WTC11 (cell line): ENCODE data around the gene MBOAT2. TPM values are rescaled to one million over a fixed set of nuclear protein-coding genes. Genes with fewer than 3 reads are reported as not detected.

Source experiments
- ATAC-seq: fragments of 200-7000 bp; cut with Tn5 transposase; 2 replicates; pipeline ENCODE4 v1.10.0; 2021; ENCODE audit warnings: mild to moderate bottlenecking, moderate library complexity
- CTCF ChIA-PET: fragments of 300-600 bp; sonication (Branson Sonifier 250); formaldehyde crosslinking; loops from one replicate; lab custom pipeline; 2021; ENCODE audit warnings: antibody characterized with exemption; lab: Charles Lee
- POLR2A ChIA-PET: fragments of 350-600 bp; sonication (Branson Sonifier 250); formaldehyde crosslinking; loops from one replicate; lab custom pipeline; 2021; ENCODE audit warnings: antibody characterized with exemption; lab: Charles Lee
- DNase-seq: peaks from one replicate; pipeline ENCODE4 v3.0.0; 2021; ENCODE audit warnings: low spot score
- H3K27ac Mint-ChIP-seq: 2 replicates; pipeline ENCODE4 v1.8.0; 2021; ENCODE audit warnings: mixed read lengths
- H3K27me3 Mint-ChIP-seq: 2 replicates; pipeline ENCODE4 v1.8.0; 2021; ENCODE audit warnings: low read depth, mild to moderate bottlenecking, moderate library complexity, mixed read lengths
- H3K36me3 Mint-ChIP-seq: 2 replicates; pipeline ENCODE4 v1.8.0; 2021; ENCODE audit warnings: mixed read lengths
- H3K4me1 Mint-ChIP-seq: 2 replicates; pipeline ENCODE4 v1.8.0; 2022; ENCODE audit warnings: mixed read lengths
- H3K4me3 Mint-ChIP-seq: 2 replicates; pipeline ENCODE4 v1.8.0; 2021; ENCODE audit warnings: mild to moderate bottlenecking, moderate library complexity, mixed read lengths
- H3K9me3 Mint-ChIP-seq: 2 replicates; pipeline ENCODE4 v1.8.0; 2021; ENCODE audit warnings: mixed read lengths
- ATF1 ChIP-seq: sonication (generic); formaldehyde crosslinking; IDR thresholded peaks from 2 replicates; pipeline ENCODE4 v1.8.1; 2023; ENCODE audit warnings: mild to moderate bottlenecking, moderate library complexity, missing genetic modification reagents
- CREB1 ChIP-seq: sonication (generic); formaldehyde crosslinking; IDR thresholded peaks from 2 replicates; pipeline ENCODE4 v1.8.0; 2023; ENCODE audit warnings: mild to moderate bottlenecking, missing genetic modification reagents
- CREM ChIP-seq: sonication (generic); formaldehyde crosslinking; IDR thresholded peaks from 2 replicates; pipeline ENCODE4 v1.8.1; 2022; ENCODE audit warnings: mild to moderate bottlenecking, missing genetic modification reagents, moderate library complexity
- ELF4 ChIP-seq: sonication (generic); formaldehyde crosslinking; IDR thresholded peaks from 2 replicates; pipeline ENCODE4 v1.8.1; 2022; ENCODE audit warnings: low read depth, mild to moderate bottlenecking, moderate library complexity, missing genetic modification reagents
- EMX1 ChIP-seq: fragments of 250-450 bp; sonication (Bioruptor Pico); IDR thresholded peaks from 2 replicates; pipeline ENCODE4 v1.8.0; 2021; ENCODE audit warnings: mild to moderate bottlenecking
- FOXJ3 ChIP-seq: sonication (generic); formaldehyde crosslinking; IDR thresholded peaks from 2 replicates; pipeline ENCODE4 v1.9.0; 2021; ENCODE audit warnings: missing genetic modification reagents, mild to moderate bottlenecking, borderline replicate concordance
- MXD4 ChIP-seq: fragments of 250-450 bp; sonication (Bioruptor Pico); IDR thresholded peaks from 2 replicates; pipeline ENCODE4 v1.8.0; 2021; ENCODE audit warnings: mild to moderate bottlenecking, moderate library complexity, borderline replicate concordance
- MYBL2 ChIP-seq: sonication (generic); formaldehyde crosslinking; IDR thresholded peaks from 2 replicates; pipeline ENCODE4 v1.8.1; 2023; ENCODE audit warnings: mild to moderate bottlenecking, moderate library complexity, missing genetic modification reagents
- NFE2L1 ChIP-seq: sonication (generic); formaldehyde crosslinking; IDR thresholded peaks from 2 replicates; pipeline ENCODE4 v1.8.1; 2023; ENCODE audit warnings: missing genetic modification reagents
- NFYB ChIP-seq: sonication (generic); formaldehyde crosslinking; conservative IDR thresholded peaks from 2 replicates; pipeline ENCODE4 v1.8.0; 2022; ENCODE audit warnings: low read depth, missing genetic modification reagents
- NR2C2 ChIP-seq: sonication (generic); formaldehyde crosslinking; IDR thresholded peaks from 2 replicates; pipeline ENCODE4 v1.8.0; 2022; ENCODE audit warnings: mild to moderate bottlenecking, missing genetic modification reagents
- RELA ChIP-seq: sonication (generic); formaldehyde crosslinking; IDR thresholded peaks from 2 replicates; pipeline ENCODE4 v1.8.1; 2022; ENCODE audit warnings: missing genetic modification reagents, mild to moderate bottlenecking, borderline replicate concordance
- TCF7 ChIP-seq: sonication (generic); formaldehyde crosslinking; IDR thresholded peaks from 2 replicates; pipeline ENCODE4 v1.8.0; 2022; ENCODE audit warnings: mild to moderate bottlenecking, low read depth, missing genetic modification reagents, moderate library complexity
- TP53 ChIP-seq: sonication (generic); formaldehyde crosslinking; IDR thresholded peaks from 2 replicates; pipeline ENCODE4 v1.8.1; 2023; ENCODE audit warnings: mild to moderate bottlenecking, missing genetic modification reagents
- ZNF138 ChIP-seq: sonication (generic); formaldehyde crosslinking; conservative IDR thresholded peaks from 2 replicates; pipeline ENCODE4 v1.8.1; 2022; ENCODE audit warnings: mild to moderate bottlenecking, moderate library complexity, missing genetic modification reagents
- ZNF317 ChIP-seq: sonication (generic); formaldehyde crosslinking; IDR thresholded peaks from 2 replicates; pipeline ENCODE4 v1.8.1; 2023; ENCODE audit warnings: low read depth, mild to moderate bottlenecking, moderate library complexity, missing genetic modification reagents, borderline replicate concordance
- ZNF396 ChIP-seq: fragments of 250-450 bp; sonication (Bioruptor Pico); IDR thresholded peaks from 2 replicates; pipeline ENCODE4 v1.8.0; 2021; ENCODE audit warnings: mild to moderate bottlenecking, moderate library complexity, borderline replicate concordance
- ZNF416 ChIP-seq: fragments of 250-450 bp; sonication (Bioruptor Pico); IDR thresholded peaks from 2 replicates; pipeline ENCODE4 v1.9.0; 2021; ENCODE audit warnings: mild to moderate bottlenecking, inconsistent platforms
- total RNA-seq: library from RNA; stranded (reverse); gene quantifications from 3 replicates; pipeline ENCODE4 v1.2.3, GENCODE V29; 2021
- TF ChIP-seq, protein P1 (sequence below): fragments of 250-450 bp; sonication (Bioruptor Pico); IDR thresholded peaks from 2 replicates; pipeline ENCODE4 v1.9.0; 2021; ENCODE audit warnings: moderate library complexity, mild to moderate bottlenecking, inconsistent platforms, borderline replicate concordance
- TF ChIP-seq, protein P2 (sequence below): sonication (generic); formaldehyde crosslinking; IDR thresholded peaks from 2 replicates; pipeline ENCODE4 v1.8.1; 2022; ENCODE audit warnings: low read depth, mild to moderate bottlenecking, moderate library complexity, missing genetic modification reagents, borderline replicate concordance
- TF ChIP-seq, protein P3 (sequence below): sonication (generic); formaldehyde crosslinking; IDR thresholded peaks from 2 replicates; pipeline ENCODE4 v1.8.1; 2022; ENCODE audit warnings: mild to moderate bottlenecking, moderate library complexity, missing genetic modification reagents
- TF ChIP-seq, protein P4 (sequence below): sonication (generic); formaldehyde crosslinking; IDR thresholded peaks from 2 replicates; pipeline ENCODE4 v1.8.1; 2022; ENCODE audit warnings: low read depth, missing genetic modification reagents, borderline replicate concordance
- TF ChIP-seq, protein P5 (sequence below): fragments of 250-450 bp; sonication (Bioruptor Pico); IDR thresholded peaks from 2 replicates; pipeline ENCODE4 v1.9.0; 2021; ENCODE audit warnings: mild to moderate bottlenecking, borderline replicate concordance
- TF ChIP-seq, protein P6 (sequence below): fragments of 250-450 bp; sonication (Bioruptor Pico); IDR thresholded peaks from 2 replicates; pipeline ENCODE4 v2.1.2; 2022; ENCODE audit warnings: mild to moderate bottlenecking, moderate library complexity

The MBOAT2 gene
- total RNA-seq, 1 experiment from 2014 or later: 24.7 TPM

DNA sequence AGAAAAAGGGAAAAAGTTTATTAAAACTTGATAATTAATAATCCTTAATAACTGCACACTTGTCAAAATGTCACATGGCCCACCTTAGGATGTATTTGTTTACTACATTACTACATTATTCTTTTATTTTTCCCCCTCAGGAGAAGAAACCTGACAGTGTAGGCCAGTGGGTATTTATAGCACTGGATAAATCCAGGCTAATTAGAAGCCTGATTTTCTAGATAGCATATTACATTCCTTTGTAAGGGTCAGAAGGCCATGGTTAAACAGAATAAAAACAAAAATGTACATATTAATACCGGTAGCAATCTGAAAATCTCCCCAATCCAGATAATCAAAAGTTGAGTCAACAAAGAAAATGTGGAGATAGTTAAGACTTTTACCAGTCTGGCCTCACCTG is 144.6 kb downstream of the MBOAT2 start:
- CTCF ChIA-PET: interaction anchor here (0.6 to 0.7 kb wide), 2 partner anchors 62 to 281 kb away, joined by 3 read pairs; no protein-coding TSS in a partner anchor
- ATAC-seq (no peak), DNase-seq (no peak)
- Mint-ChIP-seq H3K9me3 (no peaks in the 10 kb centered on the region), H3K36me3 (no peaks in the 10 kb centered on the region), H3K4me3 (no peak overlapping the region), H3K27ac (no peak overlapping the region), H3K27me3 (no peaks in the 10 kb centered on the region), H3K4me1 (peaks cover 10% of the 10 kb centered on the region)
- TF ChIP-seq, protein P1, sequence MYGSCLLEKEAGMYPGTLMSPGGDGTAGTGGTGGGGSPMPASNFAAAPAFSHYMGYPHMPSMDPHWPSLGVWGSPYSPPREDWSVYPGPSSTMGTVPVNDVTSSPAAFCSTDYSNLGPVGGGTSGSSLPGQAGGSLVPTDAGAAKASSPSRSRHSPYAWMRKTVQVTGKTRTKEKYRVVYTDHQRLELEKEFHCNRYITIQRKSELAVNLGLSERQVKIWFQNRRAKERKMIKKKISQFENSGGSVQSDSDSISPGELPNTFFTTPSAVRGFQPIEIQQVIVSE (CRISPR knock-in tag): no peak
- TF ChIP-seq TCF7 (CRISPR knock-in tag) (no peak), MXD4 (no peak), EMX1 (CRISPR knock-in tag) (no peak), ATF1 (CRISPR knock-in tag) (no peak), ZNF317 (CRISPR knock-in tag) (no peak), ZNF416 (CRISPR knock-in tag) (no peak), NFYB (CRISPR knock-in tag) (no peak), TP53 (no peak)
- TF ChIP-seq, protein P2, sequence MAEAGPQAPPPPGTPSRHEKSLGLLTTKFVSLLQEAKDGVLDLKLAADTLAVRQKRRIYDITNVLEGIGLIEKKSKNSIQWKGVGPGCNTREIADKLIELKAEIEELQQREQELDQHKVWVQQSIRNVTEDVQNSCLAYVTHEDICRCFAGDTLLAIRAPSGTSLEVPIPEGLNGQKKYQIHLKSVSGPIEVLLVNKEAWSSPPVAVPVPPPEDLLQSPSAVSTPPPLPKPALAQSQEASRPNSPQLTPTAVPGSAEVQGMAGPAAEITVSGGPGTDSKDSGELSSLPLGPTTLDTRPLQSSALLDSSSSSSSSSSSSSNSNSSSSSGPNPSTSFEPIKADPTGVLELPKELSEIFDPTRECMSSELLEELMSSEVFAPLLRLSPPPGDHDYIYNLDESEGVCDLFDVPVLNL (CRISPR knock-in tag): no peak
- POLR2A ChIA-PET: no interaction called here

DNA sequence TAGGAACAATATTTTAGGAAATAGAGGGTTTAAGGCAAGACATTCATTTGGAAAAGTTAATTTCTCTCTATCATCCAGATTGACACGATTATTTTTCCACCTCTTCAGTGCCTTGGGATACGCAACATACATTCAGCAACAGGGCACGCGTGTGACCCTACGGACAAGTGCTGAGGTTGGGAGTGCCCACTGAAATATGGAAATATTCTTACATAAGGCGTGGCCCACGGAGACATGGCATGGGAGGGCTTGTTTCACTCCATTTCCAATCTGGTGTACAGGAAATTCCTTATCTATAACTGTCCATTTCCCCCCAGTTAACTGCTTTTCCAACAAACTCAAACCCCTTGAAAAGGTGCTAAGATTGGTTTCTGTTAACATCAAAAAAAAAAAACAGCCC is 145.2 kb downstream of the MBOAT2 start:
- no peak overlapping the region for H3K4me3 Mint-ChIP-seq
- H3K27me3 Mint-ChIP-seq: no peaks in the 10 kb centered on the region
- ATAC-seq: no peak
- POLR2A ChIA-PET: no interaction called here
- no peaks in the 10 kb centered on the region for H3K36me3 Mint-ChIP-seq
- TF ChIP-seq, protein P3, sequence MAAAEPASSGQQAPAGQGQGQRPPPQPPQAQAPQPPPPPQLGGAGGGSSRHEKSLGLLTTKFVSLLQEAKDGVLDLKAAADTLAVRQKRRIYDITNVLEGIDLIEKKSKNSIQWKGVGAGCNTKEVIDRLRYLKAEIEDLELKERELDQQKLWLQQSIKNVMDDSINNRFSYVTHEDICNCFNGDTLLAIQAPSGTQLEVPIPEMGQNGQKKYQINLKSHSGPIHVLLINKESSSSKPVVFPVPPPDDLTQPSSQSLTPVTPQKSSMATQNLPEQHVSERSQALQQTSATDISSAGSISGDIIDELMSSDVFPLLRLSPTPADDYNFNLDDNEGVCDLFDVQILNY (CRISPR knock-in tag): no peak
- TF ChIP-seq NFE2L1 (CRISPR knock-in tag) (no peak), CREB1 (CRISPR knock-in tag) (no peak), ZNF396 (CRISPR knock-in tag) (no peak), ELF4 (CRISPR knock-in tag) (no peak), NR2C2 (CRISPR knock-in tag) (no peak), FOXJ3 (CRISPR knock-in tag) (no peak)
- TF ChIP-seq, protein P4, sequence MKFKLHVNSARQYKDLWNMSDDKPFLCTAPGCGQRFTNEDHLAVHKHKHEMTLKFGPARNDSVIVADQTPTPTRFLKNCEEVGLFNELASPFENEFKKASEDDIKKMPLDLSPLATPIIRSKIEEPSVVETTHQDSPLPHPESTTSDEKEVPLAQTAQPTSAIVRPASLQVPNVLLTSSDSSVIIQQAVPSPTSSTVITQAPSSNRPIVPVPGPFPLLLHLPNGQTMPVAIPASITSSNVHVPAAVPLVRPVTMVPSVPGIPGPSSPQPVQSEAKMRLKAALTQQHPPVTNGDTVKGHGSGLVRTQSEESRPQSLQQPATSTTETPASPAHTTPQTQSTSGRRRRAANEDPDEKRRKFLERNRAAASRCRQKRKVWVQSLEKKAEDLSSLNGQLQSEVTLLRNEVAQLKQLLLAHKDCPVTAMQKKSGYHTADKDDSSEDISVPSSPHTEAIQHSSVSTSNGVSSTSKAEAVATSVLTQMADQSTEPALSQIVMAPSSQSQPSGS (CRISPR knock-in tag): no peak
- no peak overlapping the region for H3K27ac Mint-ChIP-seq
- H3K4me1 Mint-ChIP-seq: peaks cover 10% of the 10 kb centered on the region
- H3K9me3 Mint-ChIP-seq: no peaks in the 10 kb centered on the region
- CTCF ChIA-PET: interaction anchor here (0.6 to 0.7 kb wide), 2 partner anchors 63 to 282 kb away, joined by 3 read pairs; no protein-coding TSS in a partner anchor
- DNase-seq: no peak

DNA sequence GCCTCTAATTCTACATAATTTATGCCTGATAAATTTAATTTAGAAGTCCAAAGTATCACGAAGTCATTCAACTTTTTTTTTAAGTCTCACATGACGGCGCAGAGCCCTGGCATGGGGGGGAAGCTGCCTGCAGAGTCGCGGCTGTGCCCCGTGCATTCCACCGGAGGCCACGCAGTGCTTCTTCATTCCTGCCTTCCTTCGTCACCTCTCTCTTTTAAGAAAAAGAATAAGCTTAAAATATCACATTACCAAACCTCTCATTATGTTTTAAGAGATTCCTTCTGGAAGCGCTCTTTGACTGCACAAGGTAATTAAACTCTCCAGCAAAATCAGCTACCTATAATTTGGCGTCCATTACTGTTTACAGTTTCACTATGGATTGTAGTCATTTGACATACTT is 145.8 kb downstream of the MBOAT2 start:
- CTCF ChIA-PET: no interaction called here
- DNase-seq: no peak
- Mint-ChIP-seq H3K4me3 (no peak overlapping the region), H3K27me3 (no peaks in the 10 kb centered on the region), H3K9me3 (no peaks in the 10 kb centered on the region), H3K27ac (no peak overlapping the region), H3K4me1 (peaks cover 10% of the 10 kb centered on the region), H3K36me3 (no peaks in the 10 kb centered on the region)
- POLR2A ChIA-PET: no interaction called here
- no peak for ATAC-seq
- TF ChIP-seq, protein P5, sequence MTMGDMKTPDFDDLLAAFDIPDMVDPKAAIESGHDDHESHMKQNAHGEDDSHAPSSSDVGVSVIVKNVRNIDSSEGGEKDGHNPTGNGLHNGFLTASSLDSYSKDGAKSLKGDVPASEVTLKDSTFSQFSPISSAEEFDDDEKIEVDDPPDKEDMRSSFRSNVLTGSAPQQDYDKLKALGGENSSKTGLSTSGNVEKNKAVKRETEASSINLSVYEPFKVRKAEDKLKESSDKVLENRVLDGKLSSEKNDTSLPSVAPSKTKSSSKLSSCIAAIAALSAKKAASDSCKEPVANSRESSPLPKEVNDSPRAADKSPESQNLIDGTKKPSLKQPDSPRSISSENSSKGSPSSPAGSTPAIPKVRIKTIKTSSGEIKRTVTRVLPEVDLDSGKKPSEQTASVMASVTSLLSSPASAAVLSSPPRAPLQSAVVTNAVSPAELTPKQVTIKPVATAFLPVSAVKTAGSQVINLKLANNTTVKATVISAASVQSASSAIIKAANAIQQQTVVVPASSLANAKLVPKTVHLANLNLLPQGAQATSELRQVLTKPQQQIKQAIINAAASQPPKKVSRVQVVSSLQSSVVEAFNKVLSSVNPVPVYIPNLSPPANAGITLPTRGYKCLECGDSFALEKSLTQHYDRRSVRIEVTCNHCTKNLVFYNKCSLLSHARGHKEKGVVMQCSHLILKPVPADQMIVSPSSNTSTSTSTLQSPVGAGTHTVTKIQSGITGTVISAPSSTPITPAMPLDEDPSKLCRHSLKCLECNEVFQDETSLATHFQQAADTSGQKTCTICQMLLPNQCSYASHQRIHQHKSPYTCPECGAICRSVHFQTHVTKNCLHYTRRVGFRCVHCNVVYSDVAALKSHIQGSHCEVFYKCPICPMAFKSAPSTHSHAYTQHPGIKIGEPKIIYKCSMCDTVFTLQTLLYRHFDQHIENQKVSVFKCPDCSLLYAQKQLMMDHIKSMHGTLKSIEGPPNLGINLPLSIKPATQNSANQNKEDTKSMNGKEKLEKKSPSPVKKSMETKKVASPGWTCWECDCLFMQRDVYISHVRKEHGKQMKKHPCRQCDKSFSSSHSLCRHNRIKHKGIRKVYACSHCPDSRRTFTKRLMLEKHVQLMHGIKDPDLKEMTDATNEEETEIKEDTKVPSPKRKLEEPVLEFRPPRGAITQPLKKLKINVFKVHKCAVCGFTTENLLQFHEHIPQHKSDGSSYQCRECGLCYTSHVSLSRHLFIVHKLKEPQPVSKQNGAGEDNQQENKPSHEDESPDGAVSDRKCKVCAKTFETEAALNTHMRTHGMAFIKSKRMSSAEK (CRISPR knock-in tag): no peak
- TF ChIP-seq MYBL2 (CRISPR knock-in tag): no peak
- no peak for TF ChIP-seq TP53
- no peak for TF ChIP-seq NFYB (CRISPR knock-in tag)
- no peak for TF ChIP-seq ZNF138 (CRISPR knock-in tag)
- TF ChIP-seq MXD4: no peak
- no peak for TF ChIP-seq RELA (CRISPR knock-in tag)
- no peak for TF ChIP-seq CREM (CRISPR knock-in tag)
- TF ChIP-seq, protein P6, sequence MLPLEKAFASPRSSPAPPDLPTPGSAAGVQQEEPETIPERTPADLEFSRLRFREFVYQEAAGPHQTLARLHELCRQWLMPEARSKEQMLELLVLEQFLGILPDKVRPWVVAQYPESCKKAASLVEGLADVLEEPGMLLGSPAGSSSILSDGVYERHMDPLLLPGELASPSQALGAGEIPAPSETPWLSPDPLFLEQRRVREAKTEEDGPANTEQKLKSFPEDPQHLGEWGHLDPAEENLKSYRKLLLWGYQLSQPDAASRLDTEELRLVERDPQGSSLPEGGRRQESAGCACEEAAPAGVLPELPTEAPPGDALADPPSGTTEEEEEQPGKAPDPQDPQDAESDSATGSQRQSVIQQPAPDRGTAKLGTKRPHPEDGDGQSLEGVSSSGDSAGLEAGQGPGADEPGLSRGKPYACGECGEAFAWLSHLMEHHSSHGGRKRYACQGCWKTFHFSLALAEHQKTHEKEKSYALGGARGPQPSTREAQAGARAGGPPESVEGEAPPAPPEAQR (CRISPR knock-in tag): no peak
- TF ChIP-seq CREB1 (CRISPR knock-in tag): no peak
